ENCODE data around the gene CCDC70.

Gene CCDC70

DNA sequence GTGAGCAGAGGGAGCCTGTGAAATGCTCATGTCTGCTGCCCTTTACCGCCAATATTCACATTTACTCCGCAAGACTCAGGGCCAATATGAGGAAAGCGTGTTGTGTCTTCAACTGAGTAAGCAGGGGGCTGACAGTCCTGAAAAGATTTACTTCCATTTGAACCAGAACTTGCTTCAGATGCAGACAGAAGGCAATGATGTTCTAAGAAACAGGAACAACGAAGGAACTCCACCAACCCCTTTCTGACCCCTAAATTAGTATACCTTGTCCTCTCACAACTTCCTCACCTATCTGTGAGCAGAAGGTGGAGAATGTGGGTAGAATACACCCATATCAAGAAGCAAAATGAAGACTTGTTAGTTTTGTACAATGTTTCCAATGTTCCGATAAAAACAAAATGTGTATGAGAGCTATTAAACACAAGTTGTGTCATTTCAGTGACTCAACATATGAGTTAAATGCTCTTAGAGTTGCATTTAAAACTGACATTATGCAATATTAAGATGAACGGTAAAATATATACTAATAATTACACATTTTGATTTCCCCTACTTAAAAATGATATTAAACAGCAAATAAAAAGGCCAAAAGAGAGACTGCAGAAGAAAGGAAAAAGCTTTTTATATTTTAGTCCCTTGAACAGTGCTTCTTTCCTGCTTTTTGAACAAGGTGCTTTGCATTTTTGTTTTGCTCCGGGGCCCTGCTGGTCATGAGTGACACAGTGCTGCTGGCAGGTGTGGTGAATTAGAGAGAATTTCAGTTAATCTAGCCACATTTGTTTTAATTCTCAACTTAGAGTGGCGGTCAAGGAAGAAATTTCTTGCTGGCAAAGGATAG, 32.8 kb upstream of the CCDC70 start:
- in situ Hi-C loops (cut with HindIII; ENCODE audit: low sequenced_read_pairs) = no loop called here

DNA sequence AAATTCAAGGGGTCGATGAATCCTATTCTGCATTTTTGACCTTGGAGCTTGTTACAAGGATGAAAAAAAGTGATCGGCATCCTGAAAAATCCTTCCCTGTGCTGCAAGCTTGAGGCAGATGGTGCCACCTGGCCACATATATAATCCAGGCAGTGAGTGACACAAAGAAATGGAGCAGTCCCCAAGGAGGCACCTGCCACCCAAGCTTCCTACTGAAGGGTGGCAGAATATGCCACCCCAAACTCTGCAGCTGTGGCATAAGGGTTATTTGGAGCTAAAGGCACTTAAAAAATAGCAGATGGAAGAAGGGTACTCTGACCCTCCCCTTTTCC, 32.2 kb upstream of the CCDC70 start:
- in situ Hi-C loops (cut with HindIII; ENCODE audit: low sequenced_read_pairs) = no loop called here

- in situ Hi-C loops (cut with HindIII; ENCODE audit: low sequenced_read_pairs) = no loop called here
Measured at GRCh38 chr13:51831519-51831918, 30.2 kb upstream of the CCDC70 start.

DNA sequence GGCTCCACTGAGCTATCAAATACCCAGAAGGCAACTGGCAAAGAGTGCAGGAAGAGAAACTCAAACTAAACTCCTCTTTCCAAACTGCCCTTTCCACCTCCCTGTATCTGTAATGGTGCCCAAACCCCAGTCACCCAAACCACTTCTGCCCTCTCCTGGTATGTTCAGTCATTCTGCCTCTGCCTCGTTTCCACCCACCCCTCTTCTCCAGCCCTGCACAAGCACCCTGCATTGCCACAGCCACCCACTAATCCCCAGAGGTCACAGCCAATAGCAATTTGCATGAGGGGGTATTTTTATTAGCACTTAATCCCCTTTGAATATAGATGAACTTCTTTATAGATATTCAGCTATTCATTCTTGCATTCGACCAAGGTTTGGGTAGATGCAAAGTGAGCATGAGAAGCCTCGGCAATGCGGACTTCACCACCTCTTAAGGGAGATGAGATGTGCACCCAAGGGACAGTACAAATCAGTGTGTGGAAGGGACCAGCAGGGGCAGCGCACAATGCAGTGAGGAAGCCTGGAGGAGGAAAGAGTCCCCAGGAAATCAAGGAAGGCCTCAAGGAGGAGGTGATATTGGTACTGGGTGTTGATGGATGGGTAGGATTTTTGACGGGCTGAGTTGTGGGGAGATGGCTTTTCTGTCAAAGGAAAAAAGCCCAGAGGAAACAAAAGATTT, 29.2 kb upstream of the CCDC70 start:
- in situ Hi-C loops (cut with HindIII; ENCODE audit: low sequenced_read_pairs) = no loop called here

- in situ Hi-C loops (cut with HindIII; ENCODE audit: low sequenced_read_pairs) = no loop called here
Measured at GRCh38 chr13:51833980-51834379, 27.8 kb upstream of the CCDC70 start.

- in situ Hi-C loops (cut with HindIII; ENCODE audit: low sequenced_read_pairs) = no loop called here
Measured at GRCh38 chr13:51834581-51835171, 27.1 kb upstream of the CCDC70 start.

- in situ Hi-C loops (cut with HindIII; ENCODE audit: low sequenced_read_pairs) = no loop called here
Measured at GRCh38 chr13:51837016-51837415, 24.8 kb upstream of the CCDC70 start.

- in situ Hi-C loops (cut with HindIII; ENCODE audit: low sequenced_read_pairs) = no loop called here
Measured at GRCh38 chr13:51838240-51838846, 23.4 kb upstream of the CCDC70 start.

GRCh38 chr13:51839711-51840540, 21.8 kb upstream of the CCDC70 start:
- in situ Hi-C loops (cut with HindIII; ENCODE audit: low sequenced_read_pairs) = no loop called here

DNA sequence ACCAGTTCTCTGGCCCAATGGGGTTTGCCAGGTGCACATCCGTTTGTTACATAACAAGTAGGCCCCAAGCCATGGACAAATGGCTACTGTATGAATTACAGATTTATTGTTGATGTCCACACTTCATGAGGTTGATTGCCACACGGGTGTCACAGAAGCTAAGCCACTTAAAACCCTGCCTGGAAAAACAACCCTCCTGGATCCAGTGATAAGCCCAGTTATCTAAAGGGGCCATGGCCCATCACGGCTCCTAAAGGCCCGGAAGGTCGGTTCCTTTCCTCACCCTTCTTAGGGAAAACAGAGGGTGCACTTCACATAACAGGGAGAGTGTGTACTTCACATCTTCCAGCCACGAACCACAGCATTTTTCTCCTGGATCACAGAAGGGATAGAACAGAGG, 20.9 kb upstream of the CCDC70 start:
- in situ Hi-C loops (cut with HindIII; ENCODE audit: low sequenced_read_pairs) = no loop called here

DNA sequence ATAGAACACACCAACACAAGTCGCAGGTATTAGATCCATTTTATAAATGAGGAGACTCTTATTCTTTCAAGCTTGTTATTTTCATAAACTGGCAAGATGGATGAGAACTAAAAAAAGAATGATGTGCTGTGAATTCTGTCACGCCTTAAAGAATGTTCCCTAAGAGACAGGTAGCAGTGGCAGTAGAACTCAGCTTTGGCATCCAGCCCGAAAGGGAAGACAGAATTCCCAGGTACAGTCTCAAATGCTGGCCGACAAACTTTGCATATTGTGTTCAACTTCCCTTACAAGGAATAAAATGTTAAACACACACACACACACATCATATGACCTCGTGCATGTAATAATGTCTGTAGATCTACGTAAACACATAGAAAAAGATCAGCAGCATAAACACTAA, 20.0 kb upstream of the CCDC70 start:
- in situ Hi-C loops (cut with HindIII; ENCODE audit: low sequenced_read_pairs) = no loop called here

DNA sequence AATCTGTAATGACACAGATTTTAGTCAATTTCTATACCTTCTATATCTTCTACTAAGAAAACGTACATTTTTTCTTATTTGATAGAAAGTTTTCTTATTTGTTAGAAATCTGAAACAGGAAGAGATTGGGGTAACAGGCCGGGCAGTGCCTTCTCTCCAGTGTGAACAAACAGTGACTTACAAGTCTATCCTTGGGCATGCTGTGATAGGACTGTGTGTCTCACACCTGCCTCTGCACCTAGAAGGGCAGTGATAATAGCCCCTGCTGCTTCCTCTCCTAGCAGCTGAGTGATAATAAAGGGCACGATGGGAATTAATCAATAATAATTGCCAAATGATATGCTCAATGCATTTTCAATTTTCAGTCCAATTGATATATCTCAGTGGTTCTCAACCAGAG, 18.2 kb upstream of the CCDC70 start:
- in situ Hi-C loops (cut with HindIII; ENCODE audit: low sequenced_read_pairs) = no loop called here

DNA sequence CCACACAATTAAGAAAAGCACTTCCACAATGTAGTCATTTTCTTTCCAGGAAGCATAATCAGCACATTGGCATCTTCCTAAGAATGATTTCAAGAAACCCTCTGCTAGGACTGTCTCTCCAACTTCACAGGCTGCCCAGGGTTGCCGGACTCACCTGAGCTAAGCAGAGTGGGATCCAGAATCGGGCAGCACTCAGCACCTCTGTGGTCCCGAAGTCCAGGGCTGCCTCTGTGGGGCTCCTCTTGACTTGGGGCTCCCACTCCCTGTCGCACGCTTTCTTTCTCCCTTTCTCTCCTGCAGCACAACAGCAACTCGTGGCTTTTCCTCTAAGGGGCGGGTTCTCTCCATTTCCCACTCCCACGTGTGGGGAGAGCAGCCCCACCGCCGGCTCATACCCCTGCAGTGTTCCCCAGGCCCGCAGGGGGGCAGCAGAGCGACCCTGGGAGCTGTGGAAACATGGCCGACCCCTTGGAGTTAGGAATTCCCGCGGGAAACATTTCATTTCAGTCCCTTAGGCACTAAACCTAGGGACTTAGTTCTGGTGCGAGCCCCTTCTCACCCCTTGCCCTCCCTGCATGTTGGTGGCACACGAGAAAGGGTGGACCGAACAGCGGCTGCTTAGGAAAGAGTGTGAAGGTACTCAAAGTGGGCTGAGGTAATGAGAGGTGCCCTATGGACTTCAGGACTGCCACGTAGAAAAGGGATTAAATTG, 16.8 kb upstream of the CCDC70 start, which contains the start of gene TMEM272:
Gene TMEM272, minus strand, starts transcription at position 316 of the 712 bp plus-strand sequence. CDS start 6,647 bp downstream, outside the sequence.
- in situ Hi-C loops (cut with HindIII; ENCODE audit: low sequenced_read_pairs) = no loop called here

DNA sequence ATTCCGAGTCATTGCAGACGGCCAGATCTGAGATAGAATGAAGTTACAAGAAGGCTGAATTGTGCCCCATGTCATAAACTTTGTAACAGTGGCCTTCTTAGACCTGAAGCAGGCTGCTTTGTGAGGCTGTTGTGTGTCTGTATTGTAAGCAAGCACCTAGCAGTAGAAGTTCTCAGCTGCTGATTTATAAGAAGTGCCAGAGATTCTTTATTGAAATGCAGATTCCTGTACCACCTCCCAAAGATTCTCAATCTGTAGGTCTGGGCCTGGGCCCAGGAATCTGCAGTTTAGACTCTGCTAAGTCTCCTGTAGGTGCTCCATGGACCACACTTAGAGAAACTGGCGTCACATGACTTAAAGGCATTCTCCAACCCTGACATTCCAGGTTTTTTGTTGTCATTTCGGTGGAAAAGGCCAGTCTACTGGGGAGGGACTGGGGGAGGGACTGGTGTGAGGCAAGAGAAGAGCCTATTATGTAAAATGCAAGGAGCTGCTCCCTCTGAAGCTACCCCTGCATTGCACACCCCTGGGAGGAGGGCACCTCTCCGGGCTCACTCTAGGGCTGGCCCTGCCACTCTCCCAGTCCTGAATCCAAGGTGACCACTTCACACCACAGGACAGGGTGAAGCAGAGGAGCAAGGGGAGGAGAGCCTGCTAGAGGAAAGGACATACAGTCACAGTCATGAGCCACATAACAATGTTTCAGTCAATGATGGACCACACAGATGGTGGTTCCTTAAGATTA, 16.0 kb upstream of the CCDC70 start:
- in situ Hi-C loops (cut with HindIII; ENCODE audit: low sequenced_read_pairs) = no loop called here

GRCh38 chr13:51846756-51847155, 15.0 kb upstream of the CCDC70 start:
- in situ Hi-C loops (cut with HindIII; ENCODE audit: low sequenced_read_pairs) = no loop called here

- in situ Hi-C loops (cut with HindIII; ENCODE audit: low sequenced_read_pairs) = no loop called here
Measured at GRCh38 chr13:51848674-51849073, 13.1 kb upstream of the CCDC70 start.

GRCh38 chr13:51849145-51850101, 12.3 kb upstream of the CCDC70 start:
- in situ Hi-C loops (cut with HindIII; ENCODE audit: low sequenced_read_pairs) = no loop called here

GRCh38 chr13:51856027-51856736, 5.6 kb upstream of the CCDC70 start:
- in situ Hi-C loops (cut with HindIII; ENCODE audit: low sequenced_read_pairs) = no loop called here

Data from DLD1 (cell line).